ENCODE results near the gene CWH43. TPM values are rescaled to one million over a fixed set of nuclear protein-coding genes. Genes with fewer than 3 reads are reported as not detected.

CWH43 gene
- total and polyA plus RNA-seq, 2 of the 13 experiments (the other 11 are each of a cell fraction or from before 2014, with no cell fraction given), result not detected

- BruUV-seq (replicated peaks), result no TSS peak
- DNase-seq (ENCODE audit: low spot score) (no peak), ATAC-seq (no peak), FAIRE-seq (no peak)
- Histone ChIP-seq H3K27me3 (ENCODE audit: control insufficient read depth in 1 of 2, insufficient read depth in 2 of 2, low read length in 2 of 2) (no peaks in the 10 kb centered on the region; a peak in 1 of 5 replicates), H3K4me2 (ENCODE audit: low read depth, low read length) (no peak overlapping the region), H3K4me3 (replicated peaks in 1 of 3; ENCODE audit: insufficient read depth in 1 of 3, low read depth in 2 of 3, low read length in 3 of 3) (no peak overlapping the region), H3K9ac (ENCODE audit: insufficient read depth, low read depth, low read length) (no peak overlapping the region), H3K4me1 (ENCODE audit: insufficient read depth, low read length) (no peaks in the 10 kb centered on the region), H4K20me1 (ENCODE audit: insufficient read depth, low read length) (no peaks in the 10 kb centered on the region), H3K36me3 (replicated peaks in 1 of 2; ENCODE audit: control insufficient read depth in 1 of 2, insufficient read depth in 2 of 2, low read length in 2 of 2) (no peaks in the 10 kb centered on the region), H2AFZ (ENCODE audit: low read length) (no peak overlapping the region), H3K27ac (ENCODE audit: extremely low read length, insufficient read depth, low read length) (no peak overlapping the region), H3K79me2 (ENCODE audit: insufficient read depth, low read length) (no peaks in the 10 kb centered on the region), H3K9me3 (ENCODE audit: low read length) (no peaks in the 10 kb centered on the region)
- ChIA-PET POLR2A (no interaction called here), CTCF (ENCODE audit: low intra/inter-chr PET ratio, low total read pairs) (no interaction called here)
- TF ChIP-seq SMAD1 (CRISPR knock-in tag; IDR thresholded peaks at IDR 0.05; ENCODE audit: borderline replicate concordance, low read depth) (no peak), GTF2F1 (IDR thresholded peaks at IDR 0.05; ENCODE audit: low read length) (no peak), ZNF562 (CRISPR knock-in tag; IDR thresholded peaks at IDR 0.05; ENCODE audit: borderline replicate concordance) (no peak), ZSCAN20 (CRISPR knock-in tag; IDR thresholded peaks at IDR 0.05; ENCODE audit: borderline replicate concordance) (no peak), ZNF468 (CRISPR knock-in tag; IDR thresholded peaks at IDR 0.05) (no peak), ZBTB38 (CRISPR knock-in tag; IDR thresholded peaks at IDR 0.05) (no peak), AHR (CRISPR knock-in tag; IDR thresholded peaks at IDR 0.05) (no peak), MAF1 (CRISPR knock-in tag; IDR thresholded peaks at IDR 0.05; ENCODE audit: borderline replicate concordance) (no peak), BHLHE40 (IDR thresholded peaks at IDR 0.05; ENCODE audit: low read length) (no peak), ZNF549 (CRISPR knock-in tag; IDR thresholded peaks at IDR 0.05) (no peak), ATF5 (CRISPR knock-in tag; IDR thresholded peaks at IDR 0.05; ENCODE audit: low read depth) (no peak), ZNF484 (CRISPR knock-in tag; IDR thresholded peaks at IDR 0.05; ENCODE audit: borderline replicate concordance, low read depth) (no peak), ZNF747 (CRISPR knock-in tag; IDR thresholded peaks at IDR 0.05; ENCODE audit: borderline replicate concordance) (no peak), ZNF850 (CRISPR knock-in tag; conservative IDR thresholded peaks at IDR 0.05) (no peak)
- TF ChIP-seq, protein P1, sequence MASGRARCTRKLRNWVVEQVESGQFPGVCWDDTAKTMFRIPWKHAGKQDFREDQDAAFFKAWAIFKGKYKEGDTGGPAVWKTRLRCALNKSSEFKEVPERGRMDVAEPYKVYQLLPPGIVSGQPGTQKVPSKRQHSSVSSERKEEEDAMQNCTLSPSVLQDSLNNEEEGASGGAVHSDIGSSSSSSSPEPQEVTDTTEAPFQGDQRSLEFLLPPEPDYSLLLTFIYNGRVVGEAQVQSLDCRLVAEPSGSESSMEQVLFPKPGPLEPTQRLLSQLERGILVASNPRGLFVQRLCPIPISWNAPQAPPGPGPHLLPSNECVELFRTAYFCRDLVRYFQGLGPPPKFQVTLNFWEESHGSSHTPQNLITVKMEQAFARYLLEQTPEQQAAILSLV (CRISPR knock-in tag; IDR thresholded peaks at IDR 0.05; ENCODE audit: borderline replicate concordance), result no peak
- in situ Hi-C loops (cut with HindIII; ENCODE audit: extremely low pct_ligation_motif_present, low pct_unique_long_range_greater_than_20kb) (no loop called here), intact Hi-C loops (cut with micrococcal nuclease; ENCODE audit: unreplicated experiment) (no loop called here)
- 44% methylated on average over 6 of the region's 6 CpGs for WGBS (ENCODE audit: low lambda C conversion rate)
These were observed 6.0 kb upstream of the CWH43 start for GRCh38 chr4:48979914-48980579.

Data from HepG2 (cell line).